Epithelial cell of proximal tubule (primary cell): Measurements from ENCODE around the gene RNF26. TPM values are rescaled to one million over a fixed set of nuclear protein-coding genes. Genes with fewer than 3 reads are reported as not detected.

Experiments used
- DNase-seq: peaks from one replicate; pipeline ENCODE4 v3.0.0-alpha.2; 2011; ENCODE audit warnings: low read depth
- H3K4me3 ChIP-seq: 2 replicates; pipeline ENCODE4 v1.5.1; 2011; ENCODE audit warnings: low read depth, mild to moderate bottlenecking, low read length
- total RNA-seq: library from RNA; depleted of rRNA; stranded (reverse); fragments of >200 nt; gene quantifications from 2 replicates; pipeline ENCODE4 v1.2.3, GENCODE V29; 2015
- TF ChIP-seq, protein P1 (sequence below): conservative IDR thresholded peaks from 2 replicates; pipeline ENCODE4 v1.5.1; 2012; ENCODE audit warnings: low read depth, mild to moderate bottlenecking, low read length

The RNF26 gene
- total RNA-seq, 1 donor from 2014 or later = 18.6 TPM

DNA sequence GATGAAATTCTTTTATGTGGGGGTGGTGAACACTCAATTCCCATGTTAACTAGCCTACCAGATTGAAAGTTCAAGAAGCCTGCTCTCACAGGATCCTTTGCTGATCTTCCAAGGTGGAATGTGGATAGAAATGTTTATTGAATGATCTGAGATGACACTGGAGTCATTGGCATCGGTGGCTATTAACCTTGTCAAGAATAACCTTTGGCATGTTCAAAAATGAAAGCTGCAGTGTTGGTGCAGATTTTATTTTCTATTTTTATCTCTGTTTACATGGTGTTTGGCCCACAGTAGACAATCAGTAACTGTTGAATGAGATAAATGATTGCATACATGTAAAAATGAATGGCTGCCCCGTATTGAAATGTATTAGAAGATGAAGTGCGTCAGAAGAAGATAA lies 36.4 kb upstream of the RNF26 start:
- no peak for DNase-seq
- no peak overlapping the region for H3K4me3 ChIP-seq
- TF ChIP-seq, protein P1, sequence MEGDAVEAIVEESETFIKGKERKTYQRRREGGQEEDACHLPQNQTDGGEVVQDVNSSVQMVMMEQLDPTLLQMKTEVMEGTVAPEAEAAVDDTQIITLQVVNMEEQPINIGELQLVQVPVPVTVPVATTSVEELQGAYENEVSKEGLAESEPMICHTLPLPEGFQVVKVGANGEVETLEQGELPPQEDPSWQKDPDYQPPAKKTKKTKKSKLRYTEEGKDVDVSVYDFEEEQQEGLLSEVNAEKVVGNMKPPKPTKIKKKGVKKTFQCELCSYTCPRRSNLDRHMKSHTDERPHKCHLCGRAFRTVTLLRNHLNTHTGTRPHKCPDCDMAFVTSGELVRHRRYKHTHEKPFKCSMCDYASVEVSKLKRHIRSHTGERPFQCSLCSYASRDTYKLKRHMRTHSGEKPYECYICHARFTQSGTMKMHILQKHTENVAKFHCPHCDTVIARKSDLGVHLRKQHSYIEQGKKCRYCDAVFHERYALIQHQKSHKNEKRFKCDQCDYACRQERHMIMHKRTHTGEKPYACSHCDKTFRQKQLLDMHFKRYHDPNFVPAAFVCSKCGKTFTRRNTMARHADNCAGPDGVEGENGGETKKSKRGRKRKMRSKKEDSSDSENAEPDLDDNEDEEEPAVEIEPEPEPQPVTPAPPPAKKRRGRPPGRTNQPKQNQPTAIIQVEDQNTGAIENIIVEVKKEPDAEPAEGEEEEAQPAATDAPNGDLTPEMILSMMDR = no peak

DNA sequence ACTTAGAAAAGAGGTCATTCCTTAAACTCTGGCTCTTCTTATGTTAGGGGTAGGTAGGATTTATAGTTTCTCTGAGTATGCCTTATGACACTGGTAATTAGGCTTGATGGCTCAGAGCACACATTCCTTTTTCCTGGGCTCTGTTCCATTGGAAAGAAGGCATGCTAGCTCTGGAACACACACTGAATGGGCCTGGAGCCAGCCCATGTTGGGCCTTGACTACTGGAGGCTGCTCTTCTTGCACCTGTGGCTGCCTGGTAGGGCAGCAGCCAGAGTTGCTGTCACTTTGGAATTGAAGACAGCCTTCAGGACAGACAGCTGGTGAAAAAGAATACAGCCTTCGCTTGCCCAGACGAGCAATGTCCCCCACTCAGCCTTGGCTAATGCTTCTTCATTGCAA lies 35.6 kb upstream of the RNF26 start:
- no peak for DNase-seq
- H3K4me3 ChIP-seq = no peak overlapping the region
- TF ChIP-seq, protein P1 = no peak

DNA sequence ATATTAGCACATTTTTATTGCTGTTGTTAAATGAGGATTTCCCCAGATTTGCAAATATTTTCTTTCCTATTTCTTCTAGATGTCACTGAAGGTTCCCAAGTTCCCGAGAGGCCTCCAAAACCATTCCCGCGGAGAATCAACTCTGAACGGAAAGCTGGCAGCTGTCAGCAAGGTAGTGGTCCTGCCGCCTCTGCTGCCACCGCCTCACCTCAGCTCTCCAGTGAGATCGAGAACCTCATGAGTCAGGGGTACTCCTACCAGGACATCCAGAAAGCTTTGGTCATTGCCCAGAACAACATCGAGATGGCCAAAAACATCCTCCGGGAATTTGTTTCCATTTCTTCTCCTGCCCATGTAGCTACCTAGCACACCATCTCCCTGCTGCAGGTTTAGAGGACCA lies 34.9 kb upstream of the RNF26 start:
- TF ChIP-seq, protein P1 = no peak
- no peak for DNase-seq
- H3K4me3 ChIP-seq = no peak overlapping the region

DNA sequence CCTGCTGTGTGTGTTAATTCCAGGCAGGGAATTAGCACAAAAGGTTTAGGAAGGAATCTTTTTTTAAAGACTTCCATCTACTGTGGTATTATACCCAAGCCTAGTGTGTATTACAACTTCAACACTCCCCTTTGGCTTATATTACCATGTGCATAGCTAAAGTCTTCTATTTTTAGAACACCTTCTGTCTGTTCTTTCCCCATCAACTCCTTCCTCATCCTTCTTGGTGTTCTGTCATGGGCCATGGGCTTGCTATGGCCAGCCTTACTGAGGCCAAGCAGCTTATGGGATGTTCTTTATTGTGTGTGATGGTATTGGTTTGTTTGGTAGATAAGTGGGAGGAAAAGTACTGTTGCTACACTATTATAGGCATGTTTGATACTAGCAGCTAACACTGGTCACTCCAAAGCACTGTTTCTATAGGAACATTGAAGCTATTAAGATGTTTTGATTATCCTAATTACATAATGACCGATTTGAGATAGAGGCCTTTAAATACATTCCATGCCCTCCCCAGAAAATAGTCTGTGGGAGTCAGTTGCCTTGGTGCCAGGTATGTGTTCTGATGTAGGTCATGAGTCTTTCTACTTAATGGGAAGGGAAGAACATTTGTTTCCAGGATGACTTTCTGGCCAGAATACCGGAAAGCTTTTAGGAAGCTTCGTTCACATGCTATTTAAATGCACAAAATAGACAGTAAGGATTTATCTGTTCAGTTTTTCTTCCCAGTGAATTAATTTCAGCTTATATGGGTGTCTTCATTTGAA lies 33.9 kb upstream of the RNF26 start:
- no peak overlapping the region for H3K4me3 ChIP-seq
- TF ChIP-seq, protein P1 = no peak
- no peak for DNase-seq

DNA sequence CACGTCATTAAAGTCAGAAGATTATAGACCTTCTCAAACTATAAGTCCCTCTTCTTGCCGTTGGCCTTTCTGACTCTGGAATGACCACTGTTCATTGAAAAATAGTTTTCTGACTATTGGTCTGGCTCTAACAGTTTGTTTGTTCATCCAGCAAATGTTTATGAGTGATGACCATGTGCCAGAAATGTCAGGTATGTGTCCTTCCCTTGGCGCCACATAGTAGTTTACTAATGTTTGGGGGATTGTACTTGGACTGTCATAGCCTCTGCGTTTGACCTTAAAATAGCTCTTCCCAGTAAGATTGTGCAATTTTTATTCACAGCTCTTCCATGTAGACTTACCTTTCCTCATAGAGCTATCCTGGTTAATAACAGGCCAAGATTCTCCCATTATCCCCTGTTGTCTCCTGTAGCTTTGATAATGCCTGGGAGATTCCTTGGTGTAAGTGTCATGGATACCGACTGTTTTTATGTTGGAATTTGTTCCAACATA lies 31.1 kb upstream of the RNF26 start:
- TF ChIP-seq, protein P1 = no peak
- DNase-seq = no peak
- no peak overlapping the region for H3K4me3 ChIP-seq

DNA sequence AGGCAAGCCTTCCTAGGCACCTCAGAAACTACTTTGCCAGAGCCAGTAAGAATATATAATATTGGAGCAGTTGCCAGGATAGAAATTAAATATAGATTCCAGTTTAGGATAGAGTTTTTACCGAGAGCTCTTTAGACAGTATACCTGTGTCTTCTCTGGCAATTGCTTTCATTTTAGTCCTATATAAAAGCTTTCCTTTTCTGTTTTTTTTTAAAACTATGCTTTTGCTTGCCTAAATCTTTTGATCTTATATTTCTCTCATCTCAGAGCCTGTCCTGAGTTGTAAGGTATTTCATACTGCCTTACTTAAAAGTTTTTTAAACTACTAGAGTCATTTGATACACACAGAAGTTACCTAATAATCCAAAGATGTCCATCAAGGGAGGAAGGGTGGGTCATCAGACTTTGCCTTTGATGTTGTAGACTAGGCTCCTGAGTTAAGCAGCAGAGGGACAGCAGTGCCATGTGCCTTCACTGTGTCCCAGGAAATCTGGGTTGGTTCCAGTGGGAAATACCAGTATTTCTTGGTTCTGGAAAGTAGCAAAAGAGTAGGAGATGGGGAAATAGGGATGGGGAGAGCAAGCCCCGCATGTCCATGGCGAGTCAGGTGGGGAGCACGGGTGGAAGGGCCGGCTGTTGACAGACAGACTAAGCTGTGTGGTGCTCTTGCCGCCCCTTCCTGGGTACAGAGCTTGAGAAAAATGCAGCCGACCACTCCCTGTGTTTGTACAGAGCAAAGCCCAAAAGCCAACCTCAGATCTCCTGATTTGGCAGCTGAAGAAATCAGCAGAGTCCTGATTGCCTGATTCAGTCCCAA lies 28.6 kb upstream of the RNF26 start:
- H3K4me3 ChIP-seq = no peak overlapping the region
- TF ChIP-seq, protein P1 = no peak
- no peak for DNase-seq
